Skeletal muscle cell (primary cell): ENCODE results near the gene TRH.

ENCODE experiments used
- DNase-seq: peaks from one replicate; pipeline ENCODE4 v3.0.0-alpha.2; 2010; ENCODE audit warnings: low read depth
- H3K4me3 ChIP-seq: 2 replicates; pipeline ENCODE4 v1.5.1; 2011; ENCODE audit warnings: low read depth, mild to moderate bottlenecking, control low read depth, low read length, moderate library complexity

TRH gene, protein sequence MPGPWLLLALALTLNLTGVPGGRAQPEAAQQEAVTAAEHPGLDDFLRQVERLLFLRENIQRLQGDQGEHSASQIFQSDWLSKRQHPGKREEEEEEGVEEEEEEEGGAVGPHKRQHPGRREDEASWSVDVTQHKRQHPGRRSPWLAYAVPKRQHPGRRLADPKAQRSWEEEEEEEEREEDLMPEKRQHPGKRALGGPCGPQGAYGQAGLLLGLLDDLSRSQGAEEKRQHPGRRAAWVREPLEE

DNA sequence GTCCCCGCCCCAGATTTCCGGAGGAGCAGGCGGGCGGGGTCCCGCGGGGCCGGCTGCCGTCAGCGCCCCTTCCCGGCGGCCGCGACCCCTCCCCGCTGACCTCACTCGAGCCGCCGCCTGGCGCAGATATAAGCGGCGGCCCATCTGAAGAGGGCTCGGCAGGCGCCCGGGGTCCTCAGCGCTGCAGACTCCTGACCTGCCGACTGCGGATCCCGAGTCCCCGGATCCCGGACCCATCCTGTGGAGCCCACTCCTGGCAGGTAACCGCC, at the start of gene TRH:
Gene TRH (plus strand): TSS at position 157 of the 269 bp plus-strand sequence. CDS start 1,097 bp downstream, outside the sequence.
- H3K4me3 ChIP-seq = no peak within 1 kb of the TSS
- DNase-seq = no peak

DNA sequence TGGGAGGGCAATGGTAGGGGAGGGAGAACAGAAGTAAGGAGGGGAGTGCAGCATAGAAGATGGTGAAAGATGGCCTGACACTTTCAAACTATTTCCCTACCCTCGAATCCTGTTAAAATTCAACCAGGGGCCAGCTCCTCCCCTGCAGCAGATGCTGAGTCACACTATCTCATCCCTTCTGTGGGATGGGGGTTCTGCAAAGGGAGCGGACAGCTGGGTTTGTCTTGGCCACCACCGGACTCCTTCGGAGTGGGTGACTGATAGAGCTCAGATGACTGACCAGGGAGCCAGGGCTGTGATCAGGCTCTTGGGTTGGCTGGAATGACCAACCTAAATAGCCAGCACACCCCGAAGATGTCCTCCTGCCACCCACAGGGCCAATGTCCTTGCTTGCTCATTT, 47.4 kb upstream of the TRH start:
- no peak overlapping the region for H3K4me3 ChIP-seq
- no peak for DNase-seq

DNA sequence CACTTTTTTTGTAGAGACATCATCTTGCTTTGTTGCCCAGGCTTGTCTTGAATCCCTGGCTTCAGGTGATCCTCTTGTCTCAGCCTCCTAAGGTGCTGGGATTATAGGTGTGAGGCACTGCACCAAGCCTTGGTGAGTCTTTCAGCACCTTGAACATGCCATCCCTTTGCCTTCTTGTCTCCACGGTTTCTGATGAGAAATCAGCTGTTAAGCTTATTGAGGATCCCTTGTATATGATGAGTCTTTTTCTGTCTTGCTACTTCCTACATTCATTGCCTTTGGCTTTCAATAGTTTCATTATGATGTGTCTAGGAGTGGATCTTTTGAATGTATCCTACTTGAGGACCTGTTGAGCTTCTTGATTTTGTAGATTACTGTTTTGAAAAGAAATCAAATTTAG, 45.1 kb upstream of the TRH start:
- H3K4me3 ChIP-seq = no peak overlapping the region
- DNase-seq = no peak

DNA sequence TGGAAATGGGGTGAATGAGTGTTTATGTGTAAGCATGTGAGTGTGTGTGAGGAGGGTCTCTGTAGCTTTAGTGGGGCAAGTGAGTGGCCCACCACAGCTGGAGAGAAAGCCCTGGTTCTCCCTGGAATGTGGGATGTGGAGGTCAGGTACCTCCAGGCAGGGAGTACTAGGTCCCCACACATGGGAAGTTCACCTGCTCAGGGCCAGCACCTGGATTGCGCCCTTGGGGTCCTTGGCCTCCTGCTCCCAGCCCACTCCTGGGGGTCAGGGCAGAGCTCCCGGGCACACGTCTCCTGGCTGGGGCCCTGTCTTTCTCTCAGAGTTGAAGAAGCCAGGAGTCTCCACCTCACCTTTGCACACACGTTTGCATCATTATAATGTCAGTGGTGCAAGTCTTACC, 41.0 kb upstream of the TRH start:
- no peak for DNase-seq
- H3K4me3 ChIP-seq = no peak overlapping the region

DNA sequence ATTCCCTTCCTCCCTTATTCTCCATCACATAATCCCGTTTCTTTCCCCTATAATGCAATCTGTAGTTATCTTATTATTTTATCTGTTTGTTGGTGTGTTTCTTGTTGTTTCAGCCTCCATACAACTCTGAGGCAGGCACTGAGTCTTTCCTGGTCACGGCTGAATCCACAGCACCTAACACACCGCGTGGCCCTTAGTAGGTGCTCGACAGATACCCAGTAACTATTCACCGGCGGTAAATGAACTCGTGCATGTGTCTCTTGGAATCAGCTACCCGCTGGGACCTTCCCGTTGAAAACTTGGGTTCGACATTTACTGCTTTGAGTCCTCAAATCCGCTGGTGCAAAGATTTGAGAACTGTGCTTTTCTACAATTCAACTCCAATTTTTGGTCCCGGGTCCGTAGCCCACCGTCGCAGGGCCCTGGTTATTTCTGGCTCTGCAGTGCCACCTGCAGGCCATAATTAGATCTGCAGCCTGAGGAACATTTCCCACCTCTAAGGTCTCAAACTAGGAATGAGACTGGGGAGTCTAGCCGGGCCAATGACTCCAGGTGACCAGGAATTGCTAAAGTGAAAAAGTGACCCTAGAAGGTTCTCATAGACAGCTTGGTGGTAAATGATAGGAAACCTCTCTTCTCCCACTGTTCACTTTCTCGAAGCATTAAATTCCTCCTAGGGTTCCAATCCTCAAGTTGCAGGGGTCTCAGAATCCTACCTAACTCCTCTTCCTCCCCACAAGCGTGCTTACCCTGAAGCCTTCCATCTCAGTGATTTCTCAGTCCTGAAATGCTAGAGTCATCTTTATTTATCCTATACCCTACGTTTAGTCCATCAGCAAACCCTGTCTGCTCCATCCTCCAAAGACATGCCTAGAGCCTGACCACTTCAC, 40.0 kb upstream of the TRH start:
- DNase-seq = no peak
- H3K4me3 ChIP-seq = no peak overlapping the region

DNA sequence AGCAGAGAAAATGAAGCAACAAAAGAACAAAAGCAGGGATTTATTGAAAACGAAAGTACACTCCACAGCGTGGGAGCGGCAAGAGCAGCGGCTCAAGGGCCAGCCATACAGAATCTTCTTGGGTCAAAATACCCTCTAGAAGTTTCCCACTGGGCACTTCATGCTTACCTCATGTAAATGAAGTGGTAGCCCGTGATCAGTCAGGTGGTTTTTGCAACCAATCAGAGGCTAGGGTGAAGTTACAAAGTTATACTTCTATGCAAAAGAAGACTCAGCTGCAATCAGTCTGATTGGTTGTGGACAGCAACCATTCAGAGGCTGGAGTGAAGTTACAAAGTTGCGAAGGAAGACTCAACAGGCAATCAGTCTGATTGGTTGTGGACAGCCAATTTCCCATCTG, 37.8 kb upstream of the TRH start:
- H3K4me3 ChIP-seq = peak overlapping the region; percentile 21
- peak; percentile 21 for DNase-seq

DNA sequence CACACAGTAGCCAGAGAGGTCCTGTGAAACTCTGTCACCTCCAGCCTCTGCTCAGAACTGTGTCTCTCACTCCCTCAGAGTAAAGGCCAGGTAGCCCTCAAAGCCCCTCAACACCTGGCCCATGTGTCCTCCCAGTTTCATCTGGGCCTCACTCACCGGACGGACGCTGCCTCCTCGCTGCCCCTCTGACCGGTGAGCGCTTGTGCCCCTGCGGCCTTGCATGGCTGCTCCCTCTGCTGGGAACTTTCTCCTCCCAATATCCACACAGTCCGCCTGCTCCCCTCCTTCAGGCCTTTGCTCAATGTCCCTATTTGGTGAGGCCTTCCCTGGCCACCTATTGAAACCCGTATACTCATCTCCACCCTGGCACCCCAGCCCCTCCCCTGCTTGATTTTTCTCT, 36.8 kb upstream of the TRH start:
- H3K4me3 ChIP-seq = no peak overlapping the region
- no peak for DNase-seq

DNA sequence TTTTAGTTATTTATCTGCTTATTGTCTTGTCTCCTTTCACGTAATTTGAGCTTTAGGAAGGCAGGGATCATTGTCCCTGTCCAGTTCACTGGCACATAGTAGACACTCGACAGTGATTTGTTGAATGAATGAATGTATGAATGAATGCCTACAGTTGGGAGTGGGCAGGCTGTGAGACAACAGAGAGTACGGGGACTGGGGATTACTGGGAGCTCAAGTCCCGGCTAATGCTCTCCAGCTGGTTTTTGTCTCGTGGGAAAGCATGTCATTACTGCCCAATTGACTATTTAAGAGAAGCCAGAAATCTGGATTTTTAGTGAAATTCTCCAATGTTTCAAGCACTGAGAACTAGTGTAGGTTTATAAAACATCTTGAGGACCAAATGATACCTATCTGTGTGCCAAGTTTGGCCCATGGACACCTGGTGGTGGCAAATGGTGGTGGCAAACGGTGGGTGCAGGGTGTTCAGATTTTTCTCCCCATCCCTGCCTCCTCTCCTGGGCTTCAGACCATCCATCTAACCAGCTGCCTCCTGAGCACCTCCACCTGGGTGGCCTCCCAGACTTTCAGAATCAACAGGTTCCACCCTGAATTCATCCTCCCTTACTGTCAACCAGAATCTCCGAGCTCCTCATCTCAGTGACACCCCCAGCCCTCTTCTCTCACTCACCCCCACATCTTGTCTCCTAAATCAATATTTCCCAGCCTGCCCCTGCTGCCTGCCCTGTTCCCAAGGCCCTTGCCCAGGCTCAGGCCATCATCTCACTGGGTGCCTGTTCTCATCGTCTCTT, 36.2 kb upstream of the TRH start:
- H3K4me3 ChIP-seq = no peak overlapping the region
- no peak for DNase-seq

DNA sequence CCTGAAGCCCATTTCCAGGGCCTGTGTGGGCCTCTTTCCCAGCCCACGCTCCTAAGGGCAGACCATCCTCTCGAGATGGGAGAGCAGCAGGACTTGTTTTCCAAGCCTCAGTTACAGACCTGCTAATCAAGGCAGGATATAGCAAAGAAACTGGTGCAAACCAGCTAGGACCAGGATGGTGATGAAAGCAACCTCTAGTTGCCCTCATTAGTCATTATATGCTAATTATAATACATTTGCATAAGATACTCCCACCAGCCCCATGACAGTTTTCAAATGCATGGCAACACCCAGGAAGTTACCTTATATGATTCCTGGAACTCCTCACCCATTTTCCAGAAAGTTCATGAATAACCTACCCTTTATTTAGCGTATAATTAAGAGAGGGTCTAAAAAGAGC, 34.4 kb upstream of the TRH start:
- no peak for DNase-seq
- H3K4me3 ChIP-seq = no peak overlapping the region

DNA sequence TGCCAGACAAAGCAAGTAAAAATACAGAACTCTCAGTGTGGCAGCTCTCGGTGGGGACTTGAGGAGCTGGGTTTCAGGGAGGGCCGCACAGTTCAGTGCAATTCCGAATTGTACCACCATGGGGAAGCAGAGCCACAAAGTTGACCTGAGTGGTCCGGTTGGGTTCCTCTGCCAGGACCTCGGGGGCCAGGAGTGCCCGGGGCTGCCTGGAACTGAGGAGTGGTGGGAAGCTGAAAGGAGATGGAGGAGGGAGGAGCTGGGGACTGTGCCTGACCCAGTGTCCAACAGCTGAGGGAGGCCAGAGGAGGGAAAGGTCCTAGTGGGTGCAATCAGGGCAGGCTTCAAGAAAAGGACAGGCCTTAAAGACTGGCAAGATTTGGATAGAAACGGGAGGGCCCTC, 32.2 kb upstream of the TRH start:
- no peak for DNase-seq

DNA sequence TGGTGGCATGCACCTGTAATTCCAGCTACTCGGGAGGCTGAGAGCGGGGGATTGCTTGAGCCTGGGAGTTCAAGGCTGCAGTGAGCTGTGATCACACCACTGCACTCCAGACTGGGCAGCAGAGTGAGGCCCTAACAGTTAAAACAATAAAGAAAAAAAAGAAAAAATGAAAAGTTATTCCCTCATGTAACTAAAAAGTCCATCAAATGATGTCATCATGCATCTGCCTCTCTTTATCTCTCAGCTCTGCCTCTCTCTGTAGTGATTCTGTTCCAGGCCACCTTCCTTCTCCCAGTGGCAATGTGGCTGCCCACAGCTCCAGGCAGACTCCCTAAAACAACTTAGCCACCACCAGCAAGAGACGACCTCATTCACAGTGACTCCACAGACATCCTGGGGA, 31.5 kb upstream of the TRH start:
- no peak overlapping the region for H3K4me3 ChIP-seq
- no peak for DNase-seq

More for the DNA sequence above, 32.2 kb upstream of the TRH start:
- no peak overlapping the region for H3K4me3 ChIP-seq

DNA sequence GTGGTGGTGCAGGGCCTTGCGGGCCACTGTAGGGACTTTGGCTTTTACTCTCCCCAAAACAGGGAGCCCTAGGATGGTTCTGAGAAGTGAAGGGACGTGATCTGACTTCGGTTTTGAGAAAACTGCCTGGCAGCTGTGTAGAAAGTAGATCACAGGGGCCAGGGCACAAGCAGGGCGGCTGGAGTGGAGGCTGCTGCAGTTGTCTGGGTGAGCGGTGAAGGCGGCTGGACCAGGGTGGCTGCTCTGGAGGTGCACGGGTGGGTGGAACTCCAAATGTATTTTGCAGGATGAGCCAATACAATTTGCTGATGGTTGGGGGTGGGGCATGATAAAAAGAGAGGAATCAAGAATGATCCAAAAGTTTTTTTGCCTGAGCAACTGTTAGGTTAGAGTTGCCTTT, 29.8 kb upstream of the TRH start:
- DNase-seq = no peak
- H3K4me3 ChIP-seq = no peak overlapping the region

DNA sequence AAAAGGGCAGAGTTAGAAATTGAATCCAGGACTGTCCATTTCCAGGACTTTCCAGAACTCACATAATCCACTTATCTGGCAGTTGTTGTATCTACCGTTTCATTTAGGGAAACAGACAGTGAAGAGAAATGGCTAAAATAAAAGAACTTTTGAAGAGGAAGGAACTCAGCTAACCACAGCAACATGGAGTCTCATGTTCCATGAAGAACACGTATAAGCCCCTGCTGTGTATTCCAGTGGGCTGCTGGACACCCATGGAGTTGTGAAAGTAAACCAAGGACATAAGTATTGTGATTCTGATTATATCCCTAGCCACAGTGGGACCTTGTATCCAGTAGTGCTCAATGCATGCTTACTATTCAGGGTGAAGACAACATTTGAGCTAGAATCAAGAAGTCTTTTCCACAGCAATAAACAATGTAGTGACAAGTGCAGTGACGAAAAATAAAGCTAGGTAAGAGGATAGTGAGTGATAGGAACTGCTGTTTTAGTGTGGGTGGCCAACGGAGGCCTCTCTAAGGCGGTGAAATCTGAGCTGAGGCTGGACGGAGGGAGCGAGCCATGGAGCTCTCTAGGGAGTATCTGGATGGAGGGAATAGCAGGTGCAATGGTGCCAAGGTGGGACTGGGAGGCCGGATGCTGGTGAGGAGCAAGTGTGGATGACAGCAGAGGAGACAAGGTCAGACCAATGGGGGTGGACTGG, 26.8 kb upstream of the TRH start:
- no peak for DNase-seq
- no peak overlapping the region for H3K4me3 ChIP-seq

DNA sequence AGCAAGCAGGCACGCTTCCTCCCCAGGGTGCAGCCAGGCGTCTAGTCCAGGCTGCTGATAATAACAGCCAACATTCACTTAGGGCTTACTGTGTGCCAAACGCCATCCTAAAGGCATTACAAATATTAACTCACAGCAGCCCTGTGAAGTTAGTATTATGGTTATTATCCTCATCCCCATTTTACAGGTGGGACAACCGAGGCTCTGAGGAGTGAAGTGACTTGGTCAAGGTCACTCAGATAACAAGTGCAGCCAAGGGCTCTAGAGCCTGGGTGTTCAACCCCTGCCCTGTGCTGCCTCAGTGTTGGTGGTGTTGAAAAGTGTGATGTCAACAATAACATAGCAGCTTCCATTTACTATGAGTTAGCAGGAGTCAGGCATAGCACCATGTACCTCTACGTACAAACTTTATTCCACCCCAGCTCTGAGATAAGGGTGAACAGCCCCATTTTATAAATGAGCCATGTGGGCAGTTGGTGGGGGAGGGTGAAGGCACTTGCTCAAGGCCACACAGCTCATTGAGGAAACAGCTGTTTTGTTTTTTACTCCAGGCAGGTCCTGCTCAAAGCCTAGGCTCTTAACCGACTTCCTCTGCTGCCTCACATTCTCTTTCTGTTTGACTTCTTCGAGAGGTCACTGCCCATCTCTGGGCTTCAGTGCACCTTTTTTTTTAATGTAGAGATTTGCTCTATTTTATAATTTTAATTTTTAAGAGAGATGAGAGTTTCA, 24.0 kb upstream of the TRH start:
- H3K4me3 ChIP-seq = no peak overlapping the region
- no peak for DNase-seq

DNA sequence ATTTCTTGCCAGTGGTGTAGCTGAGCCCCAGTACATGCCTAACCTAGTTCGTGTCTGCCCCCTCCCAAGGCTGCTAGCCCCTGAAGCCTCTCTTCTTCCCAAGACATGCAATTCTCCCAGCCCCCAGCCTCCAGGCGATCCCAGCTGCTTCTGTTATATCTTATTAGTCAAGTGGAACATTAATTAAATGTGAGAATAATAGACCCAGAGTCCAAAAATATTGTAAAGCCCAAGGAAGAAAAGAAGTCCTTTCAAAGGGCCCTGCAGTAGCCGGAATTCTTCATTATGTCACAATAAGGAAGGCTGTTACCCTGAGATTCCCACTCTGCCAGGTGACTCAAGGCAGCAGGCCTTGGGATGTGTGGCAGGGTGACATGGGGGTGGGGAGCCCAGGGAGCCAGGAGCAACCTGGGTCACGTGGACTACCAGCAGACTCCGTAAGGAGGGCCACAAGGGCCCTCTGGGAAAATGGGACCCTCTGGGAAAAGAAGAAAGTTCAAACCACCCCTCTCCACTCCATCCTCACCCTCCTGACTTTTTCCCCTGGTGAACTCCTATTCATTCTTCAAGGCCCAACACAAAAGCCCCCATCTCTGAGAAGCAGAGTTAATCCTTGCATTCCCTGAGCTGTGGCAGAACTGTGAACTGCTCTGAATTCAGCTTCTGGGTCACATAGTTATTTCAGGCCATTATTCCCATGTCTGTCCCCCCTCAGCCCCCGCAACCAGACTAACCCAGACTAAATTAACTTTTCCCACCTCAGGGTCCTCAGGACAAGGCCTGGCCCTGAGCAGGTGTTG, 21.8 kb upstream of the TRH start:
- H3K4me3 ChIP-seq = no peak overlapping the region
- DNase-seq = no peak

DNA sequence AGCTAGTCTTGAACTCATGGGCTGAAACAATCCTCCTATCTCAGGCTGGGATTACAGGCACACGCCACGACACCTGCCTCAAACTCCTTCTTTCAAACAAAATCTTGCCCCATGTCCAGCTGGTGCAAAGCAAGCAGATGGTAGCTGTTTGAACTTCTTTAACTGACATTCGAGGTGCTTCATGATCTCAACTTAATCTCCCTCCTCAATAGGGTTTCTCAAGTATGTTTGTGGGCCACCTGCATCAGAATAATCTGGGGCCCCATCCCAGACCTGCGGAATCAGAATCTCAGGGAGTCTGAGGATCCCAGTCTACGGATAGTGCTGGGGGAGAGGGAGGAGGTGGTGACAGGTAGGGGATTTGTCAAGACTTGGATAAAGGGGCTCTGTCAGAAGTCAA, 20.9 kb upstream of the TRH start:
- no peak for DNase-seq
- no peak overlapping the region for H3K4me3 ChIP-seq

DNA sequence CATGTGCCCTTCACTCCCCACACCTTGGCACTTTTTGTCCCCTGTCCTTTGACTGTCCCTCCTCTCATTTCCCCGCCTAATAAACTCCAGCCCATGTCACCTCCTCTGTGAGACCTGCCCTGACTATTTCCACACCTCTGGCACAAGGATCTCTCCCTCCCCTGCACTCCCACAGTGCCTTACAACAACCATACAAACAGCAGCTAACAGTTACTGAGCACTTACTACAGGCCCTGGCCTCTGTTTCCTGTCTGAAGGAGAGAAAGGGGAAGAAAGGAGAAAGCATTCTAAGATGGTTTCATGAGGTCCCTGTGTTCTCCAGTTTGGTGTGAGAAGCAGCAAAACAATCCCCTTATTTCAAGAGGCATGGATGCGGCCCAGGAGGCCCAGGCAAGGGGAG, 20.0 kb upstream of the TRH start:
- H3K4me3 ChIP-seq = no peak overlapping the region
- DNase-seq = no peak

DNA sequence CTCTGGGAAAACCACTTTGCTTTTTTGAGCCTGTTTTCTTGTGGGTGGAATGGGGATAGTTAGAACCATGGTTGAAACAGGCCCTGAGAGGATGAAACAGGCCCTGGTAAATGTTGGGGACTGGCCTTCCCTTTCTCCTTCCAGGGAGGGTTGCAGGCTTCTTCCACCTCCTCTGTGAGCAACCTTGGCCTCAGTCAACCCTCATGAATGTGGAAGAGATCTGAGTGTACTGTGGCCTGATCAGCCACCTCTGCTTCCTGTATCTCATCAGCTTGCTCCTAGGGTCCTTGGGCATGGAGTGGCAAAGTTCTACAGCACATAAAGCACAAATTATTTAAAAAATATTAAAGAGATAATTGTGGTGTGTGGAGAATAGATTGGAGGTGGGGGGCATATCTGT, 17.6 kb upstream of the TRH start:
- H3K4me3 ChIP-seq = no peak overlapping the region

DNA sequence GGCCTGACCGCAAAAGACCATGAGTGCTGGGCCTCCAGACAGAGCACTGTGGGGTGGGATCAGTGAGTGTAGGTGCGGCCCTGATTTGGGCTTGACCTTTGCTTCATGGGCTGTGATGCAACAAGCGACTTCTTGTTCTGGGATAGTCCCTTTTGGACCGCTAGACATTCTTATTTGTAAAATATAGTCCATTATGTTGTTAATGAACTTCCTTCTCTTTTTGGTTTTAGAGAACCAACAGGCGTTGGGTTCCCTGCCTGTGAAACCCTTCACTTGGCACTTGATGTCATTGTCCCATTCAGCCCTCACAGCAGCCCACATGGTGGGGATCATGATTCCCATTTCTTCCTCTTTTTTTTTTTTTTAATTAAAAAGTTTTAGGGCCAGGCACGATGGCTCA, 15.8 kb upstream of the TRH start:
- no peak overlapping the region for H3K4me3 ChIP-seq
- DNase-seq = no peak

More for the DNA sequence above, 17.6 kb upstream of the TRH start:
- no peak for DNase-seq
